GM21717 (cell line): Measurements from ENCODE around the gene TRIM72.
"Not testable (repeated sequence)": the region's sequence is repeated elsewhere in the genome, so short reads cannot be mapped to it uniquely, and the experiment has no call there.

Source experiments
- ATAC-seq: cut with Tn5 transposase; IDR thresholded peaks from one replicate; pipeline ENCODE4 v1.9.1; 2021; ENCODE audit warnings: mild to moderate bottlenecking, moderate library complexity; ENCODE audit not compliant: unreplicated experiment

Gene TRIM72

DNA sequence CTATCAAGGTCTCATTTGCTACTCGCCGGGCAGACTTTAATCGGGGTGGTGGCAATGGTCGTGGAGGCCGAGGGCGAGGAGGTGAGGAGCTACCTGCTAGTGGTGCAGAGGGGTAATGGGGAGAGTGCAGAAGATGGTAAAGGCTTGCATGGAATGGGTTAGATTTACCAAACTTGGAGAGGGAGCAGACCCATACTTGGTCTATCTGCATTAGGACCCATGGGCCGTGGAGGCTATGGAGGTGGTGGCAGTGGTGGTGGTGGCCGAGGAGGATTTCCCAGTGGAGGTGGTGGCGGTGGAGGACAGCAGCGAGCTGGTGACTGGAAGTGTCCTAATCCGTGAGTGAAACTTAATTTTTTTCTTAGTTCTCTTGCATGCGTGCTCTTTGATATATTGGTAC is 23.9 kb upstream of the TRIM72 start:
- ATAC-seq, result no peak

DNA sequence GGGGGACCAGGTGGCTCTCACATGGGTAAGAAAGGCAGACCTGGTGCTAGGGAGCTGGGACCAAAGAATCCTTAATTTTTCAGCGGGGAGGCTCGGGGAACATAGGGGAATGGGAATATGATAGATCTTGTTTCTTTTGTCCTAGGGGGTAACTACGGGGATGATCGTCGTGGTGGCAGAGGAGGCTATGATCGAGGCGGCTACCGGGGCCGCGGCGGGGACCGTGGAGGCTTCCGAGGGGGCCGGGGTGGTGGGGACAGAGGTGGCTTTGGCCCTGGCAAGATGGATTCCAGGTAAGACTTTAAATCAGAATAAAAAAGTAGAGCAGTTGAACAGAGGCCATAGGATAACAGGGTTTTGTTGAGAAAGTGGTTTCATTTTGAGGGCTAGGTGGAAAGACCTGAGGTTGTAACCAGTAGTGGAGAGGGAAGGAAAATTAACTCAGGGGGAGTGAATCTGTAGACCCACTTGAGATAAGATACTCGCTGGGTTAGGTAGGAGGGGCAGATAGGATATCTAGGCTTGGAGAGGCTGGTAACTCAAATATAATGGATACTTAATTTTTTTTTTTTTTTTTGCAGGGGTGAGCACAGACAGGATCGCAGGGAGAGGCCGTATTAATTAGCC is 23.0 kb upstream of the TRIM72 start:
- no peak for ATAC-seq

DNA sequence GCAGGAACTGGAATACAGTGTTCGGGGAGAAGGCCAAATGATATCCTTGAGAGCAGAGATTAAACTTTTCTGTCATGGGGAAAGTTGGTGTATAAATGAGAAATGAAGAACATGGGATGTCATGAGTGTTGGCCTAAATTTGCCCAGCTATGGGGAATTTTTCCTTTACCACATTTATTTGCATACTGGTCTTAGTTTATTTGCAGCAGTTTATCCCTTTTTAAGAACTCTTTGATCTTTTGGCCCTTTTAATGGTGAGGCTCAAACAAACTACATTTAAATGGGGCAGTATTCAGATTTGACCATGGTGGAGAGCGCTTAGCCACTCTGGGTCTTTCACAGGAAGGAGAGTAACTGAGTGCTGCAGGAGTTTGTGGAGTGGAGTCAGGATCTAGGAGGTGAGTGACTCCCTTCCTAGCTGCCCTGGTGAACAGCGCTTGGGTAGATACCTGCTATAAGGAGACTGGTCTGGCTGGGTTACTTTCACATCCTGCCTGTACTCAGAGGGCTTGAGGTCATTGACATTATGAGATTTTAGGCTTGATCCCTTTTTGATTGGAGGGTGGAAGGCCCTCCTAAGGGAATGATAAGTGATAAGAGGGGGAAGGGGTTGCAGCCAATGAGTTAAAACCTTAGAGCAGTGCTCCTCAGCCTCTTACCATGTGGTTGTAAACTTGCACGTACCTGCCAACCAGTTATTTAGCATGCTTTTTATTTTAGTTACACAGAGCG is 22.1 kb upstream of the TRIM72 start:
- no peak for ATAC-seq

DNA sequence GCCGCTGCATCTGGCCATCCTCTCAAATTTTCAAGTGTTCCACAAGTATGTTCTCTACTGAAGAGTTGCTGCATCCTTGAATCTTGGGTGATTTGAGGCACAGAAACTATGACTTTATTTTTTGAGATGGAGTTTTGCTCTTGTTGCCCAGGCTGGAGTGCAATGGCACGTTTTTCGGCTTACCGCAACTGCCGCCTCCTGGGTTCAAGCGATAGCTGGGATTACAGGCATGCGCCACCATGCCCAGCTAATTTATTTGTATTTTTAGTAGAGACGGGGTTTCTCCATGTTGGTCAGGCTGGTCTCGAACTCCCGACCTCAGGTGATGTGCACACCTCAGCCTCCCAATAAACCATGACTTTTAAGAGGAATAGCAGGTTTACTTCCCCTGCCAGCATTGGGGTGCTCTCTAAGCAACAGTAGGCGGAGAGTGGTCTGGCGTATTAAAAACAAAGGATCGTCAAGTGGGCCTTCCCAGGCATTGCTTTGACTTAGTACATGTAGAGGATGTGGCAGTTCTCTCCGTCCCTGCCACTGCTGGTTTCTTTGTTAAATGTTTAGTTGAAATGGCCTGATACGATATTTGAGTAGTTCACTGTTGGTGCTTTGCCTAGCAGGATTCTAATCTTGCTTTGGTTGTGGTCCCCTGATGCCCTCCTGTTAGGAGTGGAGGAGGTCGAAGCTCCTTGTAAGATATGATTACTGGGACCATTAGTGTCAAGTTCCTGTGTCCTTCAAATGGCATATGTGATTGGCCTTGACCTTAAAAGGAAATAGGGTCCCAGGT is 20.9 kb upstream of the TRIM72 start:
- ATAC-seq, result no peak

DNA sequence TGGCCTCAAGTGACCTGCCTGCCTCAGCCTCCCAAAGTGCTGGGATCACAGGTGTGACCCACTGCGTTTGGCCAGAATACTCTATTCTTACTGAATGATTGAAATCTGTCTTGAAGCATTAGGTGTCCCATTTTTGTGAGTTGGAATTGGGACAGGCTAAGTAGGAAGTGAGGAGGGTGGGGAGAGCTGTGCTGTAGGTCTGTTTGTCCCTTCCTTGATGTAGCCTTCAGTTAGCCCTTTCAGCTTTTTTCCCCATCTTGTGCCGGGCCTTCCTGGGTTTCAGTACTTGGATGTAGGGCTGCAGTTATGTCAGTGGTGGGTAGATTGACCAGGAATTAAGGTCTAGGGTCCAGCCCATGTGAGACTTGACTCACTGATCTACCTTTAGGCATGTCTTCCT is 20.0 kb upstream of the TRIM72 start:
- ATAC-seq, result no peak

DNA sequence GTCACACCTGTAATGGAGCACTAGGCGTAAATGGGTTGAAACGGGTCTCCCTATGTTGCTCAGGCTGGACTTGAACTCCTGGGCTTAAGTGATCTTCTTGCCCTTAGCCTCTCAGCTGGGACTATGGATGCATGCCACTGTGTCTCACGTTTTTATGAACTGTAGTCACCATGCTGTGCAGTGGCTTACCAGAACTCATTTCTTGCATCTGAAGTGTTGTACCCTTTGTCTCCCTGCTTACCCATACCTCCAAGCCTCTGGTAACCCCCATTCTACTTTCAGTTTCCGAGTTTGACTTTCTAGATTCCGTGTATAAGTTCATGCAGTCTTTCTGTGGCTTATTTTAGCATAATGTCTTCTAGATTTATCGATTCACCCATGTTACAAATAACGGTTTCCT is 19.0 kb upstream of the TRIM72 start:
- no peak for ATAC-seq

DNA sequence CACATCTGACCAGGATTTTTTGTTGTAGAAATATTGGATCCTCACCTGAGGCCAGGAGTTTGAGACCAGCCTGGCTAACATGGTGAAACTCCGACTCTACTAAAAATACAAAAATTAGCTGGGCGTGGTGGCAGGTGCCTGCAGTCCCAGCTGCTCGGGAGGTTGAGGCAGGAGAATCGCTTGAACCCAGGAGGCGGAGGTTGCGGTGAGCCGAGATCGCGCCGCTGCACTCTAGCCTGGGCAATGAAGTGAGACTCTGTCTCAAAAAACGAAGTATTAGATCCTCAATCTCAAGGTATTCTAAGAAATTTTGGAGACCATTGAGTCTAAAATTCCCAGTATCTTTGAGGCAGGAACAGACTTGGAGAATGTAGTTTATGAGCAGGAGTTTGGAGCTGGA is 18.1 kb upstream of the TRIM72 start:
- not testable (repeated sequence) for ATAC-seq

DNA sequence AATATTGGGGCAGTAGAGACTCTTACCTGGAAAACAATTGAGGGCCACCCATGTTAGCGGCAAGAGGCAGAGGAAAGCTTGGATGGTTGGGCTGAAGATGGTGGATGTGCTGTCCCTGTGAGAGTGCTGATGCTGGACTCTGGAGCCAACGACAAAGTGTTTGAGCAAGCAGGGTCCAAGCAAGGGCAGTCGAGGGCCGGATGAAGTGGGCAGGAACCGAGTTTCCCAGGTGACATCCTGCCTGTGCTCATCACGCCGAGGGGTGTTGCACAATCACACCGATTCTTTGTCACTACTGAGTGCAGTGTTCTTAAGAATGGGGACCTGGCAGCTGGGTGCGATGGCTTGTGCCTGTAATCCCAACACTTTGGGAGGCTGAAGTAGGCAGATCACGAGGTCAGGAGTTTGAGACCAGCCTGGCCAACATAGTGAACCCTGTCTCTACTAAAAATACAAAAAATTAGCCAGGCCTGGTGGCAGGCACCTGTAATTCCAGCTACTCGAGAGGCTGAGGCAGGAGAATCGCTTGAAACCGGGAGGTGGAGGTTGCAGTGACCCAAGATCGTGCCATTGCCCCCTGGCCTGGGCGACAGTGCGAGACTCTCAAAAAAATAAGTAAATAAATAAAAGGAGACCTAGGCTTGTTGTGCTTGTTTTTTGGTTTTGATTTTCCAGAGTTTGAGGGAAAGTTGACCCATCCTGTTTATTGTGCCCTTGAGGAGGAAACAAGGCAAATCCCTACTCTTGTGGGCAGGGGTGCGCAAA is 17.4 kb upstream of the TRIM72 start:
- ATAC-seq, result no peak

DNA sequence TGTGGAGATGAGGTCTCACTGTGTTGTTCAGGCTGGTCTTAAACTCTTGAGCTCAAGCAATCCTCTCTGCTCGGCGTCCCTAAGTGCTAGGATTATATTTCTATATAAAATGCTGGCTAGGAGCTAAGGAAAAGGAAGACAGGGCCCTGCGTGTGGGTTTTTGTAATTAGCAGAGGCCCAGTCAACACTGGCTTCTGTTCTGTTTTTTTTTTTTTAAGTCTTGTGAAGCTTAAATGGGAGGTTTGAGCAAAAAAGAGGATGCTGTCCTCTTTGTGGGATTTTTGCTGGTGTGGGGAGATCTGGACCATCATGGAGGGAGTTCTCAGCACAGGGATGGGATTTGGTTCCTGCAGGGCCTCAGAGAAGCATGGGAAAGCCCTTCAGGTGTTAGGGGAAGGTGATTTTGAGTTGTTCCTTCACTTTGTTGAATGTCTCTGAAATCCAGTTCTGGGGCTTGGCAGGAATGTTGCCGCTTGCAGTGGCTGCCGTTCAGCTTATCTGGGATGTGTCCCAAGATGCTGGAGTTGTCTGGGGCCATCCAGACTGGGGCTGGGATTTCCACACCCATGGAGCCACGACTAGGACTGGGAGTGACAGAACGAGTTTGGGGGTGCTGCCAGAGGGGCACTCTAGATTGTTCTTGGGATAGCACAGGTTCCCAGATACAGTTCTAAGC is 15.6 kb upstream of the TRIM72 start:
- no peak for ATAC-seq

DNA sequence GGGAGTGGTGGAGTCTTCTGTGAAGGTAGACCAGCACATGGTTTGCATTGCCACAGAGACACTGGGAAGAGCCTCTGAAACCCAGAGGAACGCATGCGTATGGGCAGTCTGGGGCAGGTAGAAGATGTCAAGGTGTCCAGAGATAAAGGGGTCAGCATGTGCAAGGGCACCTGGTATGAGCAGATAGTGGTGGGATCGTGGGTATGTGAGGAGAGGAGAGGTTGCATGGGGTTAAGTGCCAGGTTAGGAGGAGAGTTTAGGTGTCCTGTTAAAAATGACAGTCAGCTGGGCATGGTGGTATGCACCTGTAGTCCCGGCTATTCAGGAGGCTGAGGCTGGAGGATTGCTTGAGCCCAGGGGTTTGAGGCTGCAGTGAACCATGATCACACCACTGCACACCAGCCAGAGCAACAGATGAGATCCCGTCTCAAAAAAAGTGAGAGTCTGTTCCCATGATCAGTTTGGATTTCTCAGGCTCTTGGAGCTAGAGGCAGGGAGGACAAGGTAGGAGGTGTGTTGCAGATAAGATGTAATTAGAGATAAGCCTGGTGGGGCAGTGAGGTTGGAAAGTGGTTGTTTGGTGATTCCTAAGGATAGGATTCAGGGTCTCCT is 14.4 kb upstream of the TRIM72 start:
- ATAC-seq, result no peak

DNA sequence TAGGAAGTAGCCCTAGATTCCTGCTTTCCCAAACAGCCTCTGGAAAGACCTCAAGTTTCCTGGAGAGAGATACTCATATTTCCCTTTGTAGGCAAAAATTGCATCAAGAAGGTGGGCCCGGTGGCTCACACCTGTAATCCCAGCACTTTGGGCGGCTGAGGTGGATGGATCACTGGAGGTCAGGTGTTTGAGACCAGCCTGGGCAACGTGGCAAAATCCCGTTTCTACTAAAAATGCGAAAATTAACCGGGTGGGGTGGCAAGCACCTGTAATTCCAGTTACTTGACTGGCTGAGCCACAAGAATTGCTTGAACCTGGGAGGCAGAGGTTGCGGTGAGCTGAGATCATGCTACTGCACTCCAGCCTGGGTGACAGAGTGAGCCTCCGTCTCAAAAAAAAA is 13.8 kb upstream of the TRIM72 start:
- ATAC-seq, result not testable (repeated sequence)

DNA sequence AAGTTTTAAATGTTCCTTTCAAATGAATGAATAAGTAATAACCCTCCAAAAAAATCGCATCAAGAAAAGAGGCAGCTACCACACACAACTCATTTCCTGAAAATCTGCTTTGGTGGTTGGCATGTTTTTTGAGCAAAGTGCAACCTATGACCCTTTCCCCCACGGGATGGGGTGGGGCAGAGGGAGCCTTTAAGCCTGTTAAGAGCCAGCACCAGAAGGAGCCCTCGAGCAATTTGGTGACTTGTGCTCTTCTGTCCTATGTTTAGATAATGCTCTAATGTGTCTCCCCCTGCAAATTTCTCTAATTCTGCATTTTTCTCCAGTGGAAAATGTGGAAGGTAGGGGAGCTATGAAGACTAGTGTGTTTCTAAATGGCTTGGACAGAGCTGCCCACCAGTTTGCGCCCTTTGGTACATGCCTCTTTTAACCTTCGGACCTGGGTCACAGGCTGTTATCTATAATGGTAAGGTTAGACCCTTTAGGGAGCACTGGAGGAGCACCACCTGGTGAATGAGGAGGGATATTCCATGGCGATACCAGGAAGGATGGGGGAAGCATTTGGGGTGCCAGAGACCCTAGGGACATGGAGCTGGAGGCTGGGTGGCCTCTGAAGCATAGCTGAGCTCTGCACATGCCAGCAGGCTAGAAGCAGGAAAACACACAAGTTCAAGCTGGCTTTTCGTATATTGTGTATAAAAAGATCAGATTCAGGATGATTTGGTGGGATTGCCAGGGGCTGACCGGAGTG is 12.9 kb upstream of the TRIM72 start:
- ATAC-seq, result no peak

DNA sequence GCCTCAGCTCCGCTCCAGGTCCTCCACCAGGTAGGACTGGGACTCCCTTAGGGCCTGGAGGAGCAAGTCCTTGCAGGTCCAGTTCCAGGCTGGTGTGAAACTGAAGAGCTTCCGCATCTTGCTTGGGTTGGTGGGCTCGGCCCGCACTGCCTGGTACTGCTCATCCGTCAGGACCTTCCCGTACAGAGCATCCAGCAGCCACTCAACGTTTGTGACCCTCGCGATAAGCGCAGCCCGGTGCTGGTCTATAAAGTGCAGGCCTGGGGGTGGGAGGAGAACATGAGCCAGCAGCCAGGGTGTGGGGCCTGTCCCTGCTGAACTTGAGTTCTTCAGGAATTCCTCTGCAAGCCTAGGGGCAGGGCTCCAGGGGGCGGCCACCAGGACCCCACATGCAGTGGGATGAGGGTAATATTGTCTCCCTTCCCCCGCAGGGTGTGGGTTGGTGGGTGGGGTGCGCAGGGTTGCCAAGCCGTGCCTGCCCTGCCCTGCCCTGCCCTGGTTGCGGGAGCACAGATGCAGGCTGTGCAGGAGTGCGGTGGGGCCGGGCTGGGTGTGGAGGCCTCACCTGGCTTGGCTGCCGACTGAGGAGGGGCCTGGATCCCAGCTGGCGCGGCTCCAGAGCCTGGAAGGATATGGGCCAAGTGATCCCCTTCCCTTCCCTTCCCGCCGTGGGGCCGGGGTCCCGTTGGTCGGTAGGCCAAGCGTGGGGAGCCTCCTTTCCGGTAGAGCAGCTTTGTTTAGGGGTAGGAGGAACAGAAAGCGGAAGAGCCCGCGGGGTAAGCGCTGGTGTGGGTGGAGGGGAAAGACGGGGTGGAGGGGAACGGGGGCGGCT is 12.1 kb upstream of the TRIM72 start:
- peak; percentile 46 for ATAC-seq

DNA sequence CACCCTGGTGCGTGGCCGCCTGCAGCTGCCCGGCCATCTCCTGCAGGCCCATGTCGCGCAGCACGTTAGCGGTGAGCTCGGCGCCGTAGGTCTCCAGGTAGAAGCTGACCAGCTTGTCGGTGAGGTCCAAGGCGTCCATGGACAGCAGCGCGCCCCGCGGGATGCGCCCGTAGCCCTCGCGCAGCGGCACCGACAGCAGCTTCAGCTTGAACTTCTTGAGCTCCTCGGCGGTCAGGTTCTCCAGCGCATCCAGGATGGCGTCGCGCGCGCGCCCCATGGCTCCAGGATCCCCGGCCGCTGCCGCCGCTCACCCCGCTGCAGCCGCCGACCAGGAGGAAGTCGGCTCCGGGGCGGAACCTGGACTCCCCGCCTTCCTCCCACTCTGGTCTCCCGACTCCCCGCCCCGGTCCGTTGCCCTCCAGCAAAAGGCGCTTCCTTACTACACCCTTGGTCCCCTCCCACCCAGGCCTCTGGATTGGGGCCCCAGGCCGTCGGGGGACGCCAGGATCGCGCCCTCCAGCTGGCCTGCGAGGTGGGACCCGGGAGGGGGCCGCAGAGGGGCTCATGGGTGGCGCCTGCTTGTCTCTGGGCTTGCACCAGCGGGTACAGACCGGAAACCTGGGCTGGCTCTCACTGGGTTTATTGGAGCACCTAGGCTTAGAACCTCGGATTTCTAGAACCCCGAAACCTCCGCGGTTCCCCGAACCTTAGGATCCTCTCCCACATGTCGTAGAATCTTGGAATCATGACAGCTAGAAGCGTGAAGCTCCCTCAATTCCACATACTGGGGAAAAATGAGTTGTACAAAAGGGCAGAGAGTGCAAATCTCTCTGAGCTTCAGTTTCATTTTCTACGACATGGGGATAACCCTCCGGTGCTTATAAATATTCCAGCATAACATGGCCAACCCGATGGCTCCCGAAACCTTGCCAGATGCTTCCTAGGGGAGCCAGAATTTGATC is 11.2 kb upstream of the TRIM72 start, which contains the start of gene PYCARD:
Gene PYCARD, minus strand, starts transcription at position 347 of the 962 bp plus-strand sequence. Its CDS starts 70 bp downstream, at position 277.
- peak; percentile 39 for ATAC-seq

DNA sequence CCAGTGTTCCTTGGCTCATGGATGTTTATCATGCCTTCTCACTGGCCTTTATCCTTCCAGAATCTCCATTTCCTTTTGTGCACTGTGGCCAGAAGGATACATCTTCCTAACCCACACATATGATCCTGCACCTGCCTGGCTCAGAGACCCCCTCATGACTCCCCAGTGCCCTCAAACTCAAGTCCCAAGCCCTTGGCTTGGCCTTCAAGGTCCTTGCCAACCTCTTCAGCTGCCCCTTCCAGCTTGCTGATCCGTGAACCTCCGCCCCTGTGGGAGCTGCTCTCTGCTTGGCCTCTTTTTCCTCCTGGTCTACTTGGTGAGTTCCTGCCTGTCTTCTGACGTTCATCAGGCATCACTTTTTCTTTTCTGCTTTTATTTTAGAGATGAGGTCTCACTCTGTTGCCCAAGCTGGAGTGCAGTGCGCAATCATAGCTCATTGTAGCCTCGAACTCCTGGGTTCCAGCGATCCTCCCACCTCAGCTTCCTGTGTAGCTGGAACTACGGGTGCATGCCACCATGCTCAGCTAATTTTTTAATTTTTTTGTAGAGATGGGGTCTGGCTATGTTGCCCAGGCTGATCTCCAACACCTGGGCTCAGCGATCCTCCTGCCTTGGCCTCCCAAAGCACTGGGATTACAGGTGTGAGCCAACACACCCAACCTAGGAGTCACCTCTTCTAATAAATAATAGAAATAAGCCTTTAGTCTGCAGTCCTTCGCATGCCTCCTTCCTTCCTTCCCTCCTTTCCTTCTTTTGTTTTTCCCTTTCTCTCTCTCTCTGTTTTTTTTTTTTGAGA is 8.8 kb upstream of the TRIM72 start:
- no peak for ATAC-seq

DNA sequence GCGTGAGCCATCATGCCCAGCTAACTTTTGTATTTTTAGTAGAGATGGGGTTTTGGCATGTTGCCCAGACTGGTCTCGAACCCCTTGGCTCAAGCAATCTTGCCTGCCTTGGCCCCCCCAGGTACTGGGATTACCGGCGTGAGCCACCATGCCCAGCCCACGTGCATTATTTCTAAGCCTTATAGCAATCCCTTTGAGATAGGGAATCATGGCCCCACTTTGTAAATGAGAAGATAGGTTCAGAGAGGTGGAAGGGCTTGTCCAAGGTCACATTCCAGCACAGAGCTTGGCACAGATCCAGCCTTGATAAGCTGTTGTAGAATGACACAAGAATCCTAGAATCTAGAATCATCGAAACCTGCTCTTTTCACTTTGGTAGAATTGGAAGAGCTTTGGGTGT is 7.1 kb upstream of the TRIM72 start:
- no peak for ATAC-seq

DNA sequence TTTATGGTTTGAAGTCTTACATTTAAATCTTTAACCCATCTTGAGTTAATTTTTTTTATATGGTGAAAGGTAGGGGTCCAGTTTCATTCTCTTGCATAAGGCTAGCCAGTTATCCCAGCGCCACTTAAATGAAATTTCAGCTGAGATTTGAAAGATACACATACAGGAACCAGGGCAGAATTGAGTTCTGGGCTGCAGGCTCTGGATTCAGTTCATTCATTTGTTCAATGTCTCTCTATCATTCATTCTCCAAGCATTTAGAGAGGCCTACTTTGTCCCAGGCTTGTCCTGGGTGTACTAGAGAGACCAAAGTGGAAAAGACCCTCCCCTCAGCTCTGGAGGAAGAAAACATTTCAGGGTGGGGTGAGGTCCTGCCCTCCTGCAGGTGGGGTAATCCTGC is 577 bp upstream of the TRIM72 start:
- ATAC-seq, result no peak
